Neural crest cell (in vitro differentiated cells): ENCODE results near the gene ACR. TPM values are rescaled to one million over a fixed set of nuclear protein-coding genes. Genes with fewer than 3 reads are reported as not detected.

Source experiments
- DNase-seq: peaks from one replicate; pipeline ENCODE4 v3.0.0; 2021; ENCODE audit warnings: low read depth, mixed read lengths, low spot score
- H3K27ac Mint-ChIP-seq: one replicate; pipeline ENCODE4 v1.8.0; 2021; ENCODE audit warnings: mild to moderate bottlenecking, mixed read lengths; ENCODE audit not compliant: unreplicated experiment
- H3K27me3 Mint-ChIP-seq: 2 replicates; pipeline ENCODE4 v1.8.0; 2021; ENCODE audit warnings: low read depth, mild to moderate bottlenecking, mixed read lengths
- H3K36me3 Mint-ChIP-seq: 2 replicates; pipeline ENCODE4 v1.8.0; 2021; ENCODE audit warnings: low read depth, mild to moderate bottlenecking, mixed read lengths
- H3K4me1 Mint-ChIP-seq: 2 replicates; pipeline ENCODE4 v1.8.0; 2021; ENCODE audit warnings: mixed read lengths
- H3K4me3 Mint-ChIP-seq: one replicate; pipeline ENCODE4 v1.8.0; 2021; ENCODE audit warnings: mild to moderate bottlenecking, mixed read lengths
- H3K9me3 Mint-ChIP-seq: 2 replicates; pipeline ENCODE4 v1.8.0; 2021; ENCODE audit warnings: mixed read lengths
- CTCF ChIP-seq: fragments of 200-600 bp; sonication (generic); conservative IDR thresholded peaks from 2 replicates; pipeline ENCODE4 v1.5.0; 2021; ENCODE audit warnings: antibody characterized with exemption, mild to moderate bottlenecking
- total RNA-seq: library from RNA; stranded (reverse); gene quantifications from 2 replicates; pipeline ENCODE4 v1.2.1, GENCODE V29; 2021

ACR gene
- total RNA-seq, 1 donor from 2014 or later = not detected

- Mint-ChIP-seq H3K9me3 (no peaks in the 10 kb centered on the region), H3K4me3 (no peak overlapping the region), H3K36me3 (no peaks in the 10 kb centered on the region), H3K27ac (peak overlapping the region; percentile 30), H3K4me1 (peaks cover 6% of the 10 kb centered on the region), H3K27me3 (no peaks in the 10 kb centered on the region)
- TF ChIP-seq CTCF = no peak
- no peak for DNase-seq
These were observed 43.1 kb upstream of the ACR start for GRCh38 chr22:50694766-50695420.

- Mint-ChIP-seq H3K27me3 (no peaks in the 10 kb centered on the region), H3K4me3 (peak overlapping the region; percentile 84), H3K4me1 (peaks cover 10% of the 10 kb centered on the region), H3K27ac (no peak overlapping the region), H3K9me3 (no peaks in the 10 kb centered on the region), H3K36me3 (no peaks in the 10 kb centered on the region)
- DNase-seq = no peak
- no peak for TF ChIP-seq CTCF
These were observed 42.4 kb upstream of the ACR start for GRCh38 chr22:50695421-50696250.

- DNase-seq = no peak
- Mint-ChIP-seq H3K4me3 (peak overlapping the region; percentile 84), H3K27me3 (no peaks in the 10 kb centered on the region), H3K36me3 (no peaks in the 10 kb centered on the region), H3K27ac (no peak overlapping the region), H3K4me1 (peaks cover 11% of the 10 kb centered on the region), H3K9me3 (no peaks in the 10 kb centered on the region)
- TF ChIP-seq CTCF = no peak
These were observed 41.7 kb upstream of the ACR start for GRCh38 chr22:50696251-50696798.

GRCh38 chr22:50696799-50697561, 41.0 kb upstream of the ACR start:
- Mint-ChIP-seq H3K4me1 (peaks cover 14% of the 10 kb centered on the region), H3K36me3 (no peaks in the 10 kb centered on the region), H3K27me3 (no peaks in the 10 kb centered on the region), H3K27ac (no peak overlapping the region), H3K4me3 (peak overlapping the region; percentile 78), H3K9me3 (no peaks in the 10 kb centered on the region)
- peak; percentile 64 for TF ChIP-seq CTCF
- peak; percentile 44 for DNase-seq

GRCh38 chr22:50697667-50698506, 40.1 kb upstream of the ACR start:
- Mint-ChIP-seq H3K4me1 (peaks cover 23% of the 10 kb centered on the region), H3K36me3 (peaks cover 2% of the 10 kb centered on the region), H3K4me3 (peak overlapping the region; percentile 84), H3K27ac (no peak overlapping the region), H3K27me3 (no peaks in the 10 kb centered on the region), H3K9me3 (no peaks in the 10 kb centered on the region)
- DNase-seq = no peak
- no peak for TF ChIP-seq CTCF
